ENCODE measurements around the gene RPS25. TPM values are rescaled to one million over a fixed set of nuclear protein-coding genes. Genes with fewer than 3 reads are reported as not detected.

Gene RPS25
- polyA plus RNA-seq, 1 of the 3 experiments (the other 2 are of a cell fraction): 2,688 TPM

DNA sequence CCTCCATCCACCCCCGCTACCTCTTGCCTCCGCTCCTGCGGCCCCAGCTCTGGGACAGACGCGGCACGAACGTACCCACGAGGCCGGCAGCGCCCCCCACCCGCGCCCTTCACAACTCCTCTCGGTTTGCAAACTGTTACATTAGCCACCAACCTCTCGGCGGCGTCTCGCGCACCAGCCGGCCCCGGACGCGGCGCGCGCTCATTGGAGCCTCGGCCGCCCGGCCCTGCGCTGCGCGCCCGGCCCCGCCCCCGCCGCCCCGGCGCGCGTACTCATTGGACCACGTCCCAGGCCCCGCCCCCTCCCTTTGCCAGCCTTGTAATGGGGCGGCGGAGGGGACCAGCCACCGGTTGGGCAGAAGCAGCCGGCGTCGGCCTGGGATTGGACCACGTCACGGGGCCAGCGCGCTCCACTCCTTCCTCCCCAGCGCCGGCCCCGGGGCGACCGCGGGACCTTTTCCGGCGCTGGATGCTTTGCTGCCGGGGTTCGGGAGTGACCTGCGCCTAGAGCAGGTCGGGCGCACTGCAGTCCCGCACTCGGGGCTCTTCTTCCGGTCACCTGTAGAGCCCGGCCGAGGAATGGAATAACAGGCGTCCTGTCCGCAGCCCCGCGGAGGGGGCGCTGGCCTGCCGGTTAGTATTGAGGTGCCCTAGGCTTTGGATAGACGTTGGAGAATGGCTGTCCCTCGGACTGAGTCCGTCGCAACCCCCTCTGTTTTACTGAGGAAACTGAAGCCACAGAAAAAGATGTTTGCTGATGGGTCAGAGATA is 39.0 kb upstream of the RPS25 start, which contains the start of gene HYOU1:
TSS of gene HYOU1 (minus strand) at position 206 of the 770 bp plus-strand sequence. CDS start 1,045 bp downstream, outside the sequence.
- Histone ChIP-seq H3K4me1 (ENCODE audit: control insufficient read depth in 1 of 2, insufficient read depth in 2 of 2, low read depth in 1 of 2, low read length in 1 of 2) (peaks cover 12 to 21% of the 10 kb centered on the region in 2 experiments; a peak in 2 of 4 replicates), H3F3A (replicated peaks; ENCODE audit: insufficient read depth) (peaks cover 11% of the 10 kb centered on the region), H3K9me3 (no peaks in the 10 kb centered on the region), H4K20me1 (ENCODE audit: insufficient read depth) (no peaks in the 10 kb centered on the region), H3K79me2 (ENCODE audit: insufficient read depth) (peaks cover 33% of the 10 kb centered on the region), H3K9ac (peak within 1 kb of the TSS; percentile 91), H3K36me3 (replicated peaks in 1 of 2; ENCODE audit: control insufficient read depth in 1 of 2, insufficient read depth in 2 of 2, low read length in 1 of 2) (peaks cover 31 to 32% of the 10 kb centered on the region in 2 experiments), H3K4me2 (peak within 1 kb of the TSS; percentile 94), H3K27ac (ENCODE audit: low read depth in 2 of 2, low read length in 1 of 2) (peak within 1 kb of the TSS; percentile 77 to 86), H2AFZ (ENCODE audit: low read depth) (peak within 1 kb of the TSS; percentile 94), H3K27me3 (ENCODE audit: insufficient read depth) (no peaks in the 10 kb centered on the region), H3K4me3 (ENCODE audit: low read depth in 2 of 2, low read length in 1 of 2) (peak within 1 kb of the TSS; percentile 82 to 90), H3K9me2 (no peaks in the 10 kb centered on the region)
- POLR2A ChIA-PET: interaction anchor here (0.7 to 3.8 kb wide), 10 partner anchors 10 to 57 kb away, joined by 3 to 21 read pairs (median 8); partner anchors contain the start of genes DPAGT1, HMBS, RPS25 and SLC37A4
- TF ChIP-seq TEAD4 (IDR thresholded peaks at IDR 0.05; ENCODE audit: borderline replicate concordance, insufficient read depth) (no peak), RAD21 (IDR thresholded peaks at IDR 0.05; ENCODE audit: low read length) (no peak), MEF2A (IDR thresholded peaks at IDR 0.05; ENCODE audit: borderline replicate concordance, low read depth) (no peak), FOXM1 (IDR thresholded peaks at IDR 0.05; ENCODE audit: low read depth) (no peak), RXRA (IDR thresholded peaks at IDR 0.05; ENCODE audit: borderline replicate concordance, low read depth) (no peak), NRF1 (IDR thresholded peaks at IDR 0.05; ENCODE audit: low read depth, low read length) (peak; percentile 53), TAF1 (IDR thresholded peaks at IDR 0.05; ENCODE audit: borderline replicate concordance, low read depth, low read length) (peak; percentile 60), FOXJ3 (CRISPR knock-in tag; IDR thresholded peaks at IDR 0.05) (no peak), SMC3 (IDR thresholded peaks at IDR 0.05; ENCODE audit: low read depth, low read length) (no peak), SIN3A (IDR thresholded peaks at IDR 0.05; ENCODE audit: borderline replicate concordance, low read depth, low read length) (peak; percentile 72; the same call in 1 of the 2 replicates), RFX5 (IDR thresholded peaks at IDR 0.05; ENCODE audit: low read length) (peak; percentile 82), ELF1 (IDR thresholded peaks at IDR 0.05) (peak; percentile 33; the same call in 1 of the 2 replicates), GABPA (IDR thresholded peaks at IDR 0.05; ENCODE audit: low read depth) (peak; percentile 69; the same call in 1 of the 2 replicates), POLR2AphosphoS5 (IDR thresholded peaks at IDR 0.05; ENCODE audit: low read depth, low read length) (peak; percentile 74)
- TF ChIP-seq, protein P1, sequence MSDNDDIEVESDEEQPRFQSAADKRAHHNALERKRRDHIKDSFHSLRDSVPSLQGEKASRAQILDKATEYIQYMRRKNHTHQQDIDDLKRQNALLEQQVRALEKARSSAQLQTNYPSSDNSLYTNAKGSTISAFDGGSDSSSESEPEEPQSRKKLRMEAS (IDR thresholded peaks at IDR 0.05; ENCODE audit: low read depth): peak; percentile 30; the same call in 1 of the 2 replicates
- TF ChIP-seq, protein P2, sequence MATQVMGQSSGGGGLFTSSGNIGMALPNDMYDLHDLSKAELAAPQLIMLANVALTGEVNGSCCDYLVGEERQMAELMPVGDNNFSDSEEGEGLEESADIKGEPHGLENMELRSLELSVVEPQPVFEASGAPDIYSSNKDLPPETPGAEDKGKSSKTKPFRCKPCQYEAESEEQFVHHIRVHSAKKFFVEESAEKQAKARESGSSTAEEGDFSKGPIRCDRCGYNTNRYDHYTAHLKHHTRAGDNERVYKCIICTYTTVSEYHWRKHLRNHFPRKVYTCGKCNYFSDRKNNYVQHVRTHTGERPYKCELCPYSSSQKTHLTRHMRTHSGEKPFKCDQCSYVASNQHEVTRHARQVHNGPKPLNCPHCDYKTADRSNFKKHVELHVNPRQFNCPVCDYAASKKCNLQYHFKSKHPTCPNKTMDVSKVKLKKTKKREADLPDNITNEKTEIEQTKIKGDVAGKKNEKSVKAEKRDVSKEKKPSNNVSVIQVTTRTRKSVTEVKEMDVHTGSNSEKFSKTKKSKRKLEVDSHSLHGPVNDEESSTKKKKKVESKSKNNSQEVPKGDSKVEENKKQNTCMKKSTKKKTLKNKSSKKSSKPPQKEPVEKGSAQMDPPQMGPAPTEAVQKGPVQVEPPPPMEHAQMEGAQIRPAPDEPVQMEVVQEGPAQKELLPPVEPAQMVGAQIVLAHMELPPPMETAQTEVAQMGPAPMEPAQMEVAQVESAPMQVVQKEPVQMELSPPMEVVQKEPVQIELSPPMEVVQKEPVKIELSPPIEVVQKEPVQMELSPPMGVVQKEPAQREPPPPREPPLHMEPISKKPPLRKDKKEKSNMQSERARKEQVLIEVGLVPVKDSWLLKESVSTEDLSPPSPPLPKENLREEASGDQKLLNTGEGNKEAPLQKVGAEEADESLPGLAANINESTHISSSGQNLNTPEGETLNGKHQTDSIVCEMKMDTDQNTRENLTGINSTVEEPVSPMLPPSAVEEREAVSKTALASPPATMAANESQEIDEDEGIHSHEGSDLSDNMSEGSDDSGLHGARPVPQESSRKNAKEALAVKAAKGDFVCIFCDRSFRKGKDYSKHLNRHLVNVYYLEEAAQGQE (IDR thresholded peaks at IDR 0.05; ENCODE audit: low read depth, low read length): 0 out of 2 replicates have a peak, but pooled peaks have one; percentile 5
- TF ChIP-seq, protein P3, sequence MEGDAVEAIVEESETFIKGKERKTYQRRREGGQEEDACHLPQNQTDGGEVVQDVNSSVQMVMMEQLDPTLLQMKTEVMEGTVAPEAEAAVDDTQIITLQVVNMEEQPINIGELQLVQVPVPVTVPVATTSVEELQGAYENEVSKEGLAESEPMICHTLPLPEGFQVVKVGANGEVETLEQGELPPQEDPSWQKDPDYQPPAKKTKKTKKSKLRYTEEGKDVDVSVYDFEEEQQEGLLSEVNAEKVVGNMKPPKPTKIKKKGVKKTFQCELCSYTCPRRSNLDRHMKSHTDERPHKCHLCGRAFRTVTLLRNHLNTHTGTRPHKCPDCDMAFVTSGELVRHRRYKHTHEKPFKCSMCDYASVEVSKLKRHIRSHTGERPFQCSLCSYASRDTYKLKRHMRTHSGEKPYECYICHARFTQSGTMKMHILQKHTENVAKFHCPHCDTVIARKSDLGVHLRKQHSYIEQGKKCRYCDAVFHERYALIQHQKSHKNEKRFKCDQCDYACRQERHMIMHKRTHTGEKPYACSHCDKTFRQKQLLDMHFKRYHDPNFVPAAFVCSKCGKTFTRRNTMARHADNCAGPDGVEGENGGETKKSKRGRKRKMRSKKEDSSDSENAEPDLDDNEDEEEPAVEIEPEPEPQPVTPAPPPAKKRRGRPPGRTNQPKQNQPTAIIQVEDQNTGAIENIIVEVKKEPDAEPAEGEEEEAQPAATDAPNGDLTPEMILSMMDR (IDR thresholded peaks at IDR 0.05): peak; percentile 27
- TF ChIP-seq, protein P4, sequence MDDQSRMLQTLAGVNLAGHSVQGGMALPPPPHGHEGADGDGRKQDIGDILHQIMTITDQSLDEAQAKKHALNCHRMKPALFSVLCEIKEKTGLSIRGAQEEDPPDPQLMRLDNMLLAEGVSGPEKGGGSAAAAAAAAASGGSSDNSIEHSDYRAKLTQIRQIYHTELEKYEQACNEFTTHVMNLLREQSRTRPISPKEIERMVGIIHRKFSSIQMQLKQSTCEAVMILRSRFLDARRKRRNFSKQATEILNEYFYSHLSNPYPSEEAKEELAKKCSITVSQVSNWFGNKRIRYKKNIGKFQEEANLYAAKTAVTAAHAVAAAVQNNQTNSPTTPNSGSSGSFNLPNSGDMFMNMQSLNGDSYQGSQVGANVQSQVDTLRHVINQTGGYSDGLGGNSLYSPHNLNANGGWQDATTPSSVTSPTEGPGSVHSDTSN (IDR thresholded peaks at IDR 0.05): no peak; the same call in 1 of the 2 replicates
- TF ChIP-seq, protein P5, sequence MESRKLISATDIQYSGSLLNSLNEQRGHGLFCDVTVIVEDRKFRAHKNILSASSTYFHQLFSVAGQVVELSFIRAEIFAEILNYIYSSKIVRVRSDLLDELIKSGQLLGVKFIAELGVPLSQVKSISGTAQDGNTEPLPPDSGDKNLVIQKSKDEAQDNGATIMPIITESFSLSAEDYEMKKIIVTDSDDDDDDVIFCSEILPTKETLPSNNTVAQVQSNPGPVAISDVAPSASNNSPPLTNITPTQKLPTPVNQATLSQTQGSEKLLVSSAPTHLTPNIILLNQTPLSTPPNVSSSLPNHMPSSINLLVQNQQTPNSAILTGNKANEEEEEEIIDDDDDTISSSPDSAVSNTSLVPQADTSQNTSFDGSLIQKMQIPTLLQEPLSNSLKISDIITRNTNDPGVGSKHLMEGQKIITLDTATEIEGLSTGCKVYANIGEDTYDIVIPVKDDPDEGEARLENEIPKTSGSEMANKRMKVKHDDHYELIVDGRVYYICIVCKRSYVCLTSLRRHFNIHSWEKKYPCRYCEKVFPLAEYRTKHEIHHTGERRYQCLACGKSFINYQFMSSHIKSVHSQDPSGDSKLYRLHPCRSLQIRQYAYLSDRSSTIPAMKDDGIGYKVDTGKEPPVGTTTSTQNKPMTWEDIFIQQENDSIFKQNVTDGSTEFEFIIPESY (IDR thresholded peaks at IDR 0.05; ENCODE audit: borderline replicate concordance, low read depth): no peak
- TF ChIP-seq, protein P6, sequence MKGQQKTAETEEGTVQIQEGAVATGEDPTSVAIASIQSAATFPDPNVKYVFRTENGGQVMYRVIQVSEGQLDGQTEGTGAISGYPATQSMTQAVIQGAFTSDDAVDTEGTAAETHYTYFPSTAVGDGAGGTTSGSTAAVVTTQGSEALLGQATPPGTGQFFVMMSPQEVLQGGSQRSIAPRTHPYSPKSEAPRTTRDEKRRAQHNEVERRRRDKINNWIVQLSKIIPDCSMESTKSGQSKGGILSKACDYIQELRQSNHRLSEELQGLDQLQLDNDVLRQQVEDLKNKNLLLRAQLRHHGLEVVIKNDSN (IDR thresholded peaks at IDR 0.05; ENCODE audit: borderline replicate concordance, low read depth): 0 out of 2 replicates have a peak, but pooled peaks have one; percentile 12
- 0% methylated on average over 12 of the region's 79 CpGs for WGBS (ENCODE audit: low lambda C conversion rate)
- CTCF ChIA-PET: interaction anchor here (0.8 to 1.8 kb wide), 12 partner anchors 9 to 281 kb away, joined by 3 to 7 read pairs (median 4); partner anchors contain the start of genes SLC37A4 and VPS11
- DNase-seq: peak; percentile 99

Measured in SK-N-SH (cell line).